K562 (cell line): Measurements from ENCODE around the gene TEAD4. TPM values are rescaled to one million over a fixed set of nuclear protein-coding genes. Genes with fewer than 3 reads are reported as not detected.

Source experiments
- CTBP1 ChIP-seq: fragments of 450-650 bp; IDR thresholded peaks from 2 replicates; pipeline ENCODE4 v1.6.1; 2016; ENCODE audit warnings: borderline replicate concordance
- GABPB1 ChIP-seq: sonication (generic); formaldehyde crosslinking; IDR thresholded peaks from 2 replicates; pipeline ENCODE4 v1.8.0; 2022; ENCODE audit warnings: mild to moderate bottlenecking, missing genetic modification reagents
- NBN ChIP-seq: fragments of 450-650 bp; IDR thresholded peaks from 2 replicates; pipeline ENCODE4 v1.6.1; 2016; ENCODE audit warnings: low read depth, mild to moderate bottlenecking
- OTX1 ChIP-seq: fragments of 450-650 bp; formaldehyde crosslinking; IDR thresholded peaks from 2 replicates; pipeline ENCODE4 v1.4.0; 2022; ENCODE audit warnings: mild to moderate bottlenecking
- POLR3G ChIP-seq: IDR thresholded peaks from 2 replicates; pipeline ENCODE4 v1.6.1; 2011; ENCODE audit not compliant: insufficient read length, insufficient replicate concordance; ENCODE audit errors: extremely low read depth
- RBM25 ChIP-seq: fragments of 200-400 bp; formaldehyde crosslinking; IDR thresholded peaks from 2 replicates; pipeline ENCODE4 v1.6.1; 2018; ENCODE audit warnings: low read length, low read depth, moderate library complexity; ENCODE audit not compliant: severe bottlenecking
- SLC30A9 ChIP-seq: fragments of 250-450 bp; sonication (Bioruptor Pico); IDR thresholded peaks from 2 replicates; pipeline ENCODE4 v1.8.0; 2022; ENCODE audit warnings: mild to moderate bottlenecking, moderate library complexity
- SP2 ChIP-seq: IDR thresholded peaks from 2 replicates; pipeline ENCODE4 v1.6.1; 2011; ENCODE audit warnings: mild to moderate bottlenecking, low read depth, low read length, moderate library complexity; ENCODE audit not compliant: poor library complexity, severe bottlenecking; ENCODE audit errors: extremely low read depth
- ZNF134 ChIP-seq: fragments of 250-450 bp; sonication (Bioruptor Pico); conservative IDR thresholded peaks from 2 replicates; pipeline ENCODE4 v1.4.0; 2020
- ZNF140 ChIP-seq: fragments of 250-450 bp; sonication (Bioruptor Pico); IDR thresholded peaks from 2 replicates; pipeline ENCODE4 v1.8.0; 2021; ENCODE audit warnings: moderate library complexity, mild to moderate bottlenecking, inconsistent platforms
- ZNF444 ChIP-seq: fragments of 250-450 bp; sonication (Bioruptor Pico); IDR thresholded peaks from 2 replicates; pipeline ENCODE4 v1.4.0; 2020; ENCODE audit warnings: mild to moderate bottlenecking, moderate library complexity
- polyA plus RNA-seq, 8 experiments: library from polyadenylated mRNA; depleted of rRNA in 4 of 8; stranded (reverse) in 5 of 8; unstranded in 3 of 8; fragments of >200 nt; fragmentation: Nextera tagmentation in 2 of 8; fragmentation: Illumina TruSeq in 1 of 8; extraction: Ambion mirVana in 2 of 8; extraction: Trizol in 1 of 8; gene quantifications; 2 replicates each; pipeline versions ENCODE4 v1.2.1 to v1.2.3, GENCODE V29; 2011 to 2014; ENCODE audit warnings: inconsistent platforms in 1 of 8, missing spikeins in 1 of 8
- total RNA-seq, 7 experiments: library from RNA; depleted of rRNA in 6 of 7; stranded (reverse); fragments of >200 nt in 6 of 7; fragmentation: Illumina TruSeq in 2 of 7; extraction: Trizol in 2 of 7; gene quantifications; 2 replicates each; pipeline versions ENCODE4 v1.2.1 to v1.2.3, GENCODE V29; 2011 to 2021; ENCODE audit warnings: low replicate concordance in 1 of 7
- TF ChIP-seq, protein P1 (sequence below), 3 experiments: IDR thresholded peaks in 2 of 3; conservative IDR thresholded peaks in 1 of 3; 2 replicates each; pipeline ENCODE4 v1.5.1; 2011 to 2012; ENCODE audit warnings: low read length in 3 of 3, mild to moderate bottlenecking in 3 of 3, control low read depth in 2 of 3, improper control_type of control experiment in 1 of 3, inconsistent platforms in 1 of 3, low read depth in 1 of 3, mixed read lengths in 1 of 3, moderate library complexity in 1 of 3; ENCODE audit not compliant: insufficient read depth in 2 of 3
- TF ChIP-seq, protein P2 (sequence below): fragments of 250-450 bp; sonication (Bioruptor Pico); IDR thresholded peaks from 2 replicates; pipeline ENCODE4 v1.8.0; 2021; ENCODE audit warnings: moderate library complexity, mild to moderate bottlenecking, inconsistent platforms

TEAD4 gene
- total and polyA plus RNA-seq, 9 of the 15 experiments (the other 6 are each of a cell fraction or from before 2014, with no cell fraction given) = 0.82 to 40.0 (median 17.0) TPM

DNA sequence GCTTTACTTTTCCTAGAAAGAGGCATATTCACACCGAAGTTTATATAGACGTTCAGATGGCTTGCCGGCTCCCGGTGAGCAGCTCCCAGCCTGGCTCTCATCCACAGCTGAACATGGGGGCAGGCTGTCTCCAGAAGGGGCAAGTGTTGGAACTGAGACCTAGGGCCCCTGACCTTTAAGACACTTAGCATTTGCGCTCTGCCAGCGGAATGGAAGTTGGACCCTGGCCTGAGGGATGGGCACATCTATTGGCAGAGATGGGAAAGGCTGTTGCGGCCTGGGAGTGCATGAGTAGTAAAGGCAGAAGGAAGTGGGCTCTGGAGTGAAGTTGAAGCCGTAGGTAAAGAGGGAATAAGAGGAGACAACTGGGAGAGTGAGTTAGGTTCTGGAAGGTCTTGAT lies 63.8 kb downstream of the TEAD4 start (continued):
- TF ChIP-seq, protein P1, sequence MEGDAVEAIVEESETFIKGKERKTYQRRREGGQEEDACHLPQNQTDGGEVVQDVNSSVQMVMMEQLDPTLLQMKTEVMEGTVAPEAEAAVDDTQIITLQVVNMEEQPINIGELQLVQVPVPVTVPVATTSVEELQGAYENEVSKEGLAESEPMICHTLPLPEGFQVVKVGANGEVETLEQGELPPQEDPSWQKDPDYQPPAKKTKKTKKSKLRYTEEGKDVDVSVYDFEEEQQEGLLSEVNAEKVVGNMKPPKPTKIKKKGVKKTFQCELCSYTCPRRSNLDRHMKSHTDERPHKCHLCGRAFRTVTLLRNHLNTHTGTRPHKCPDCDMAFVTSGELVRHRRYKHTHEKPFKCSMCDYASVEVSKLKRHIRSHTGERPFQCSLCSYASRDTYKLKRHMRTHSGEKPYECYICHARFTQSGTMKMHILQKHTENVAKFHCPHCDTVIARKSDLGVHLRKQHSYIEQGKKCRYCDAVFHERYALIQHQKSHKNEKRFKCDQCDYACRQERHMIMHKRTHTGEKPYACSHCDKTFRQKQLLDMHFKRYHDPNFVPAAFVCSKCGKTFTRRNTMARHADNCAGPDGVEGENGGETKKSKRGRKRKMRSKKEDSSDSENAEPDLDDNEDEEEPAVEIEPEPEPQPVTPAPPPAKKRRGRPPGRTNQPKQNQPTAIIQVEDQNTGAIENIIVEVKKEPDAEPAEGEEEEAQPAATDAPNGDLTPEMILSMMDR (IDR thresholded peaks at IDR 0.05 in 2 of 3, conservative IDR thresholded peaks at IDR 0.05 in 1 of 3; ENCODE audit: insufficient read depth in 2 of 3, low read depth in 1 of 3, low read length in 3 of 3) = no peak
- TF ChIP-seq RBM25 (no peak), OTX1 (CRISPR knock-in tag) (no peak), ZNF134 (CRISPR knock-in tag) (no peak), ZNF444 (no peak), SLC30A9 (CRISPR knock-in tag) (no peak), SP2 (no peak), ZNF140 (CRISPR knock-in tag) (no peak), GABPB1 (CRISPR knock-in tag) (no peak), POLR3G (no peak), CTBP1 (no peak), NBN (no peak)
- TF ChIP-seq, protein P2, sequence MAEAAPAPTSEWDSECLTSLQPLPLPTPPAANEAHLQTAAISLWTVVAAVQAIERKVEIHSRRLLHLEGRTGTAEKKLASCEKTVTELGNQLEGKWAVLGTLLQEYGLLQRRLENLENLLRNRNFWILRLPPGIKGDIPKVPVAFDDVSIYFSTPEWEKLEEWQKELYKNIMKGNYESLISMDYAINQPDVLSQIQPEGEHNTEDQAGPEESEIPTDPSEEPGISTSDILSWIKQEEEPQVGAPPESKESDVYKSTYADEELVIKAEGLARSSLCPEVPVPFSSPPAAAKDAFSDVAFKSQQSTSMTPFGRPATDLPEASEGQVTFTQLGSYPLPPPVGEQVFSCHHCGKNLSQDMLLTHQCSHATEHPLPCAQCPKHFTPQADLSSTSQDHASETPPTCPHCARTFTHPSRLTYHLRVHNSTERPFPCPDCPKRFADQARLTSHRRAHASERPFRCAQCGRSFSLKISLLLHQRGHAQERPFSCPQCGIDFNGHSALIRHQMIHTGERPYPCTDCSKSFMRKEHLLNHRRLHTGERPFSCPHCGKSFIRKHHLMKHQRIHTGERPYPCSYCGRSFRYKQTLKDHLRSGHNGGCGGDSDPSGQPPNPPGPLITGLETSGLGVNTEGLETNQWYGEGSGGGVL = no peak
- TF ChIP-seq, all 486 proteins: peak for 0
